Mesangial cell (primary cell): ENCODE measurements around the gene ZSCAN18. TPM values are rescaled to one million over a fixed set of nuclear protein-coding genes. Genes with fewer than 3 reads are reported as not detected.

Experiments used
- total RNA-seq: library from RNA; depleted of rRNA; stranded (reverse); fragments of >200 nt; gene quantifications from 2 replicates; pipeline ENCODE4 v1.2.3, GENCODE V29; 2015

ZSCAN18 gene
- total RNA-seq: 23.0 and 59.3 TPM in 2 replicates

GRCh38 chr19:58097781-58098681 is at the start of gene ZSCAN18:
ZSCAN18 (minus strand) TSS chr19:58098231; CDS start chr19:58090267, 7,964 bp downstream.

GRCh38 chr19:58059003-58059670 is 38.9 kb downstream of the ZSCAN18 start, which contains the start of gene ZNF135:
ZNF135 (plus strand) TSS chr19:58059282; CDS start chr19:58060003, 721 bp downstream.

Other genes with a start within 250 kb of the ZSCAN18 start
- gene ZNF587, start 248.4 kb downstream of the ZSCAN18 start, total RNA-seq: 12.7 and 15.6 TPM in 2 replicates
- gene ZNF814, start 209.2 kb downstream of the ZSCAN18 start, total RNA-seq: 4.1 and 4.3 TPM in 2 replicates
- 5.5 and 6.1 TPM in 2 replicates for gene ZNF417, start 181.6 kb downstream of the ZSCAN18 start, total RNA-seq
- 3.0 and 7.7 TPM in 2 replicates for gene ZNF418, start 162.8 kb downstream of the ZSCAN18 start, total RNA-seq
- gene ZNF256, start 150.5 kb downstream of the ZSCAN18 start, total RNA-seq: 2.1 and 2.5 TPM in 2 replicates
- gene C19orf18, start 123.7 kb downstream of the ZSCAN18 start, total RNA-seq: 0.13 TPM in 1 of 2 replicates, not detected in the other
- gene ZNF606, start 95.4 kb downstream of the ZSCAN18 start, total RNA-seq: 5.7 and 18.0 TPM in 2 replicates
- not detected in 2 replicates for gene ZSCAN1, start 64.2 kb downstream of the ZSCAN18 start, total RNA-seq
- gene ZNF135, start 38.9 kb downstream of the ZSCAN18 start, total RNA-seq: 1.1 and 5.5 TPM in 2 replicates
- 4.9 and 8.1 TPM in 2 replicates for gene ZNF329, start 52.6 kb upstream of the ZSCAN18 start, total RNA-seq
- gene ZNF274, start 84.8 kb upstream of the ZSCAN18 start, total RNA-seq: 11.1 and 13.7 TPM in 2 replicates
- gene ZNF544, start 130.7 kb upstream of the ZSCAN18 start, total RNA-seq: 26.9 and 38.4 TPM in 2 replicates
- 4.6 and 10.0 TPM in 2 replicates for gene ZNF8, start 180.7 kb upstream of the ZSCAN18 start, total RNA-seq
- 21.0 and 35.8 TPM in 2 replicates for gene ERVK3-1, start 207.1 kb upstream of the ZSCAN18 start, total RNA-seq
- 2.0 and 3.7 TPM in 2 replicates for gene ZSCAN22, start 228.8 kb upstream of the ZSCAN18 start, total RNA-seq